ENCODE measurements around the gene SRGAP1. TPM values are rescaled to one million over a fixed set of nuclear protein-coding genes. Genes with fewer than 3 reads are reported as not detected.

Gene SRGAP1
- polyA plus RNA-seq, 1 donor (not counting 4 experiments of a cell fraction or from before 2014, with no cell fraction given): 4.5 TPM

DNA sequence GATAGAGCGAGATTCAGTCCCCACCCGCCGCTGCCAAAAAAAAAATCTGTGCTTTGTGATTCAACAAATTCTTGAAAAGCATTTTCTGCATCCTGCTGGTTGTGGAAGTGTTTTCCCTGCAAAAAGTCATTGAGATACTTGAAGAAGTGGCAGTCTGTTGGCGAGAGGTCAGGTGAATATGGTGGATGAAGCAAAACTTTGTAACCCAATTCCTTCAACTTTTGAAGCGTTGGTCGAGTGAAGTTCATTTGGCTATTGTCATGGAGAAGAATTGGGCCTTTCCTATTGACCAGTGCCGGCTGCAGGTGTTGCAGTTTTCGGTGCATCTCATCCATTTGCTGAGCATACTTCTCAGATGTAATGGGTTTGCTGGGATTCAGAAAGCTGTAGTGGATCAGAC, 20.9 kb downstream of the SRGAP1 start:
- Histone ChIP-seq H3K4me1 (ENCODE audit: control insufficient read depth, extremely low read depth, insufficient read depth, low read length) (peaks cover 11% of the 10 kb centered on the region), H3K27me3 (ENCODE audit: control insufficient read depth, extremely low read depth, insufficient read depth, low read length) (no peaks in the 10 kb centered on the region), H2AFZ (ENCODE audit: control insufficient read depth, low read length) (no peak overlapping the region), H3K27ac (ENCODE audit: control insufficient read depth, insufficient read depth, low read length) (no peak overlapping the region), H4K20me1 (ENCODE audit: control insufficient read depth, extremely low read depth, insufficient read depth, low read length) (peaks cover 5% of the 10 kb centered on the region), H3K9me1 (ENCODE audit: control insufficient read depth, extremely low read depth, insufficient read depth, low read length) (no peaks in the 10 kb centered on the region), H3K9me3 (ENCODE audit: control insufficient read depth, low read depth, low read length) (no peaks in the 10 kb centered on the region), H3K4me2 (ENCODE audit: control insufficient read depth, extremely low read depth, insufficient read depth, low read depth, low read length) (no peak overlapping the region), H3K36me3 (ENCODE audit: control insufficient read depth in 2 of 2, extremely low read depth in 1 of 2, insufficient read depth in 2 of 2, low read length in 2 of 2) (no peaks in the 10 kb centered on the region), H3K9ac (ENCODE audit: control insufficient read depth, extremely low read depth, insufficient read depth, low read length) (no peak overlapping the region), H3K4me3 (ENCODE audit: control insufficient read depth in 2 of 3, extremely low read depth in 1 of 3, insufficient read depth in 2 of 3, low read depth in 1 of 3, low read length in 3 of 3) (no peak overlapping the region), H3K79me2 (ENCODE audit: control insufficient read depth, insufficient read depth, low read length) (peaks cover 75% of the 10 kb centered on the region)
- DNase-seq (ENCODE audit: low read depth, low spot score) (no peak), FAIRE-seq (no peak)
- TF ChIP-seq, protein P1, sequence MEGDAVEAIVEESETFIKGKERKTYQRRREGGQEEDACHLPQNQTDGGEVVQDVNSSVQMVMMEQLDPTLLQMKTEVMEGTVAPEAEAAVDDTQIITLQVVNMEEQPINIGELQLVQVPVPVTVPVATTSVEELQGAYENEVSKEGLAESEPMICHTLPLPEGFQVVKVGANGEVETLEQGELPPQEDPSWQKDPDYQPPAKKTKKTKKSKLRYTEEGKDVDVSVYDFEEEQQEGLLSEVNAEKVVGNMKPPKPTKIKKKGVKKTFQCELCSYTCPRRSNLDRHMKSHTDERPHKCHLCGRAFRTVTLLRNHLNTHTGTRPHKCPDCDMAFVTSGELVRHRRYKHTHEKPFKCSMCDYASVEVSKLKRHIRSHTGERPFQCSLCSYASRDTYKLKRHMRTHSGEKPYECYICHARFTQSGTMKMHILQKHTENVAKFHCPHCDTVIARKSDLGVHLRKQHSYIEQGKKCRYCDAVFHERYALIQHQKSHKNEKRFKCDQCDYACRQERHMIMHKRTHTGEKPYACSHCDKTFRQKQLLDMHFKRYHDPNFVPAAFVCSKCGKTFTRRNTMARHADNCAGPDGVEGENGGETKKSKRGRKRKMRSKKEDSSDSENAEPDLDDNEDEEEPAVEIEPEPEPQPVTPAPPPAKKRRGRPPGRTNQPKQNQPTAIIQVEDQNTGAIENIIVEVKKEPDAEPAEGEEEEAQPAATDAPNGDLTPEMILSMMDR (optimal IDR thresholded peaks at IDR 0.05 in 1 of 3, IDR thresholded peaks at IDR 0.05 in 1 of 3, conservative IDR thresholded peaks at IDR 0.05 in 1 of 3; ENCODE audit: extremely low read depth in 1 of 3, insufficient read depth in 2 of 3, low read length in 3 of 3): no peak
- TF ChIP-seq EZH2 (IDR thresholded peaks at IDR 0.05; ENCODE audit: low read length): no peak
- dilution Hi-C loops (cut with MboI; ENCODE audit: extremely low pct_ligation_motif_present, low sequenced_read_pairs): no loop called here

GRCh38 chr12:63867053-63867452, 22.6 kb downstream of the SRGAP1 start:
- Histone ChIP-seq H3K9me1 (ENCODE audit: control insufficient read depth, extremely low read depth, insufficient read depth, low read length) (no peaks in the 10 kb centered on the region), H3K4me2 (ENCODE audit: control insufficient read depth, extremely low read depth, insufficient read depth, low read depth, low read length) (no peak overlapping the region), H3K27ac (ENCODE audit: control insufficient read depth, insufficient read depth, low read length) (no peak overlapping the region), H3K79me2 (ENCODE audit: control insufficient read depth, insufficient read depth, low read length) (peaks cover 83% of the 10 kb centered on the region), H3K9ac (ENCODE audit: control insufficient read depth, extremely low read depth, insufficient read depth, low read length) (no peak overlapping the region), H2AFZ (ENCODE audit: control insufficient read depth, low read length) (no peak overlapping the region), H3K27me3 (ENCODE audit: control insufficient read depth, extremely low read depth, insufficient read depth, low read length) (no peaks in the 10 kb centered on the region), H3K9me3 (ENCODE audit: control insufficient read depth, low read depth, low read length) (no peaks in the 10 kb centered on the region), H4K20me1 (ENCODE audit: control insufficient read depth, extremely low read depth, insufficient read depth, low read length) (peaks cover 13% of the 10 kb centered on the region), H3K36me3 (ENCODE audit: control insufficient read depth in 2 of 2, extremely low read depth in 1 of 2, insufficient read depth in 2 of 2, low read length in 2 of 2) (no peaks in the 10 kb centered on the region), H3K4me3 (ENCODE audit: control insufficient read depth in 2 of 3, extremely low read depth in 1 of 3, insufficient read depth in 2 of 3, low read depth in 1 of 3, low read length in 3 of 3) (no peak overlapping the region), H3K4me1 (ENCODE audit: control insufficient read depth, extremely low read depth, insufficient read depth, low read length) (peaks cover 11% of the 10 kb centered on the region)
- TF ChIP-seq, protein P1 (optimal IDR thresholded peaks at IDR 0.05 in 1 of 3, IDR thresholded peaks at IDR 0.05 in 1 of 3, conservative IDR thresholded peaks at IDR 0.05 in 1 of 3; ENCODE audit: extremely low read depth in 1 of 3, insufficient read depth in 2 of 3, low read length in 3 of 3): no peak
- no peak for TF ChIP-seq EZH2 (IDR thresholded peaks at IDR 0.05; ENCODE audit: low read length)
- no peak for FAIRE-seq
- DNase-seq (ENCODE audit: low read depth, low spot score): no peak
- dilution Hi-C loops (cut with MboI; ENCODE audit: extremely low pct_ligation_motif_present, low sequenced_read_pairs): no loop called here
